Endothelial cell of umbilical vein (primary cell): ENCODE results near the gene TYR.

ENCODE experiments used
- CTCF ChIP-seq, 2 donors: IDR thresholded peaks; 1 replicate in 1 of 2; 2 replicates in 1 of 2; pipeline ENCODE4 v1.5.1; 2011; ENCODE audit warnings: low read length in 2 of 2, mild to moderate bottlenecking in 2 of 2, moderate library complexity in 2 of 2, control low read depth in 1 of 2, inconsistent platforms in 1 of 2, low read depth in 1 of 2; ENCODE audit not compliant: insufficient read depth in 1 of 2; ENCODE audit errors: extremely low read depth in 1 of 2
- POLR2A ChIP-seq: IDR thresholded peaks from 2 replicates; pipeline ENCODE4 v1.6.1; 2012; ENCODE audit warnings: low read depth, mild to moderate bottlenecking, control low read depth, low read length
- POLR2AphosphoS5 ChIP-seq: IDR thresholded peaks from 2 replicates; pipeline ENCODE4 v1.6.1; 2012; ENCODE audit warnings: low read depth, mild to moderate bottlenecking, control low read depth, low read length, moderate library complexity; ENCODE audit not compliant: insufficient read depth

- TF ChIP-seq CTCF (IDR thresholded peaks at IDR 0.05; ENCODE audit: extremely low read depth in 1 of 2, insufficient read depth in 1 of 2, low read depth in 1 of 2, low read length in 2 of 2) (no peak), POLR2AphosphoS5 (no peak), POLR2A (no peak)
Measured at GRCh38 chr11:89181111-89181510, 3.4 kb downstream of the TYR start.
